Right cardiac atrium (tissue), 5 donors: ENCODE data around the gene PRRX1. TPM values are rescaled to one million over a fixed set of nuclear protein-coding genes. Genes with fewer than 3 reads are reported as not detected.

Experiments
- ATAC-seq, 2 donors: fragments of 200-7000 bp; cut with Tn5 transposase; one replicate each; pipeline versions ENCODE4 v1.8.0 to v1.9.1; 2020; ENCODE audit warnings: moderate library complexity in 2 of 2, mild to moderate bottlenecking in 1 of 2
- DNase-seq, 3 donors: peaks; one replicate each; pipeline ENCODE4 v3.0.0-alpha.2; 2020
- H3K27ac ChIP-seq: one replicate; pipeline ENCODE4 v1.5.1; 2013; ENCODE audit warnings: mild to moderate bottlenecking, low read length, control low read depth, moderate library complexity
- H3K27me3 ChIP-seq: one replicate; pipeline ENCODE4 v1.6.1; 2013; ENCODE audit not compliant: control insufficient read depth, insufficient read depth
- H3K4me1 ChIP-seq: one replicate; pipeline ENCODE4 v1.6.1; 2013; ENCODE audit warnings: low read length; ENCODE audit not compliant: control insufficient read depth, insufficient read depth
- H3K4me3 ChIP-seq: one replicate; pipeline ENCODE4 v1.5.1; 2013; ENCODE audit warnings: low read length, control low read depth
- H3K9me3 ChIP-seq: one replicate; pipeline ENCODE4 v1.6.1; 2013; ENCODE audit warnings: low read length; ENCODE audit not compliant: control insufficient read depth
- WGBS: extraction: QIAGEN DNeasy Blood & Tissue Kit; methylation state at CpG from one replicate; pipeline ENCODE4 v1.1.7; 2013; 5-methylcytosine and 5-hydroxymethylcytosine counted together
- intact Hi-C, 4 donors: fragments of 100-400 bp; cut with DNase I; formaldehyde crosslinking; loops; one replicate each; pipeline versions ENCODE4 v1.11.0 to v1.14.0; 2022 to 2023
- polyA plus RNA-seq: library from polyadenylated mRNA; stranded (reverse); fragments of 200-250 nt; gene quantifications from one replicate; pipeline ENCODE4 v1.2.3, GENCODE V29; 2013
- total RNA-seq, 4 donors: library from RNA; stranded (reverse); fragmentation: NEBNext Ultra II Directional; extraction: Animal tissue kit (Norgen Biotek cat#: 25700); gene quantifications; one replicate each; pipeline ENCODE4 v1.2.1, GENCODE V29; 2021
- donor health status: healthy with polysubstance abuse.
- donor health status: DM: no; HTN: yes; CAD: no.
- donor health status: DM: no; HTN: no; CAD: no.
- donor health status: DM: no; HTN: yes; CAD: no; lungs with severe emphysema.
- donor health status: DM: yes; HTN: yes; CAD: no.

Gene PRRX1
- total and polyA plus RNA-seq, 5 donors, result 39.9 to 72.8 (median 60.8) TPM

DNA sequence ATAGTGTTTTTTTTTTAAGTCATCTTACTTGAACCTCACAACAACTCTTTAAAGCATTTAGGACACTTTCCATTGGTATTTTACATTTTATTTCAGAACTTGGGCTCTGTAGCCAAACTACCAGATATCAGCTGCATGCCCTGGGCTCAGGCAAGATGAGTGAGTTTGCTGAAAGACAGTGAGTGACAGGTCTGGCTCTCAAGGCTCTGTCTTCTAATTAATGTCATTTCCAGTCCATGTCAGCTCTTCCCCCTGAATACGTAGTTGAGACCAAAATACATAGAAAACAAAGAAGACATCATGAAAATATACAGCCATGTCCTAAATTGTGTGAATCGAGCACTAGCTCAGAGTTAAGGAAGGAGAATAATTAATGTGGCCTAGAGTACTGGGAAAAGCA lies 39.7 kb downstream of the PRRX1 start:
- intact Hi-C loops, result no loop called here
- H3K27ac ChIP-seq, result no peak overlapping the region
- no peaks in the 10 kb centered on the region for H3K9me3 ChIP-seq
- ATAC-seq (no peak), DNase-seq (no peak)
- H3K4me1 ChIP-seq, result peaks cover 2% of the 10 kb centered on the region
- H3K4me3 ChIP-seq, result no peak overlapping the region
- WGBS, result 80% methylated on average over 2 of the region's 2 CpGs
- no peaks in the 10 kb centered on the region for H3K27me3 ChIP-seq

DNA sequence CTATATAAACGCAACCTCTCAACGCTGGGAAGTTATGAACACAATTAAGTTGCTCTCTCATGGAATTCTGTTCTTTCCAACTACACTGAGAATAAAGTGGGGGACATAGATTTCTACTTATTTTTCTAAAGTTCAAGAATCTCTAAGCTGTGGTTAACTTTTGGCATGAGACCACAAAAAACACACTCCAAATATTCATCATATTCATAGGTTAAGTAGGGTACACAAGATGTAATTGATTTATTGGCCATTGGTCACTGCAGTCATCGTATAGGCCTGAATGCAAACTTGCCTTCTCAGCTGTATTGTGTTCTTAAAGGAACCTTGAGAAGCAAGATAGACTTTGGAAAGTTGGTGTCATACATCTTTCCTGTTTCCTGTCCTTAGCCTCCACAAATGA lies 40.3 kb downstream of the PRRX1 start:
- 90% methylated on average over 3 of the region's 3 CpGs for WGBS
- DNase-seq (no peak), ATAC-seq (no peak)
- Histone ChIP-seq H3K27ac (no peak overlapping the region), H3K27me3 (no peaks in the 10 kb centered on the region), H3K9me3 (no peaks in the 10 kb centered on the region), H3K4me3 (no peak overlapping the region), H3K4me1 (peaks cover 2% of the 10 kb centered on the region)
- intact Hi-C loops, result no loop called here

DNA sequence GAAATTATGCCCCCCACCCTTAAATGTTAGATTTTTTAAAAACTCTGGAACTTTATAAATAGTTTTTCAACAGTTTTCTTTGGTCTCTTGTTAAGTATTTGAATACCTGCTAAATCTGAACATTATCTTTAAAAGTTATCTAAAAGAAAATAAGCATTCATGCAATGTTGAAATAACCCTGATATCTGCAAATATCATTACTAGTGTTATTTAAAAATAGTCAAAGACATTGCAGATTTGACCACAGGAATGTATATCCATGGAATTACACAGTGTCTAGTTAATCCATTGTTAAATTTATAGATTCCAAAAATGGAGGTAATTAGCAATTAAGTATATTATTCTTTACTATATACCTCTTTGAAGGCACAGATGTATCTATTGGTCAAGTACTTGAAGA lies 42.0 kb downstream of the PRRX1 start:
- Histone ChIP-seq H3K9me3 (no peaks in the 10 kb centered on the region), H3K27ac (no peak overlapping the region), H3K4me1 (no peaks in the 10 kb centered on the region), H3K4me3 (no peak overlapping the region), H3K27me3 (no peaks in the 10 kb centered on the region)
- intact Hi-C loops, result no loop called here
- ATAC-seq (no peak), DNase-seq (no peak)

DNA sequence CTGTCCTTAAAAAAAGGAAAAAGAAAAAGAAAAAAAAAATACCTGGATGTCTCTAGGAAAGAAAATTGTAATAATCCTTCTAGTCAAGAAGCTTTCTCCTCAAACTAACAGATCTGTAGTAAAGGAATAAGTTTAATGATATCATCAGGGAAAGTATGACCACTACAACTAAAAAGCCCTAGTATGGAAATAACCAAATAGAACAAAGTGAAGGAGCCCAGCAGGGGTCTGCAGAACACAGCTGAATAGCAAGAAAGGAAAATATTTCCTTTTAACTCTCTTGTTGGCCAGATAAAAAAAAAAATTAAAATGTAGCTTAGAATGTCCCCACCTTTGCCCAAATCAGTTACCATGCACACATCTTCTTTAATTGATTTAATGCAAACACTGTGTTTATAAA lies 43.2 kb downstream of the PRRX1 start:
- intact Hi-C loops, result no loop called here
- Histone ChIP-seq H3K9me3 (no peaks in the 10 kb centered on the region), H3K4me1 (no peaks in the 10 kb centered on the region), H3K4me3 (no peak overlapping the region), H3K27ac (no peak overlapping the region), H3K27me3 (no peaks in the 10 kb centered on the region)
- no peak for ATAC-seq
- DNase-seq, result no peak

DNA sequence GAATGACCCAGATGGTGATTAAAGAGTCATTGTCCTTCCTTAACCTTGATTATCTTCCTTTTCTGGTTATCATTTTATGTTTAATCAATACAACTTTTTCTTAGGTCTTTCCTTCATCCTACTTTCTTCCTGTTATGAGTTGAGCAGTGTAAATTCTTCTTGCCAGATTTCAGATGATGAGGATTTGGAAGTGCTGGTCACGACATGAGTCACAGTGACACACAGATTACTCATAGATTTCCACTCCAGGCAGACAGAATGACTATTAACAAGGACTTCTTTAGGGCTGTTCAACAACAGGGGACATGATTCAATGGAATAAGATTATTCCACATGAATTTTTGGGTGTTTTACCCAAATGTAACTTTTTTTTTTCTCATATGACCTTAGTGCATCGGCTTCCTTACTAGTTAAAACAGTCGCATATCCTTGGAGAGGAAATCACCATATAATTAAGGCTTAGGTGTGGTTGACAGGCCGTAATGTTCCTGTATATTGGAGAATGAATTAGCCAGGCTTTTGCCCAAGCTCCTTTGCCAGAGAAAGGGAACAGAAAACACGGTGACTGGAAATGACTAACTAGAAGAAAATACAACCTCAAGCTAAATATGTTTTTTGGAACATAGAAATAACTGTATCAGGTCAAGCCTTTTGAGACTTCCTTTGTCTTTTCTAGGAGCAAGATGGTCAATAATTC lies 44.2 kb downstream of the PRRX1 start:
- 56% methylated on average over 5 of the region's 5 CpGs for WGBS
- Histone ChIP-seq H3K27me3 (no peaks in the 10 kb centered on the region), H3K9me3 (no peaks in the 10 kb centered on the region), H3K4me1 (no peaks in the 10 kb centered on the region), H3K27ac (no peak overlapping the region), H3K4me3 (no peak overlapping the region)
- ATAC-seq (peak; percentile 79 to 95), DNase-seq (no peak)
- intact Hi-C loops, result no loop called here

DNA sequence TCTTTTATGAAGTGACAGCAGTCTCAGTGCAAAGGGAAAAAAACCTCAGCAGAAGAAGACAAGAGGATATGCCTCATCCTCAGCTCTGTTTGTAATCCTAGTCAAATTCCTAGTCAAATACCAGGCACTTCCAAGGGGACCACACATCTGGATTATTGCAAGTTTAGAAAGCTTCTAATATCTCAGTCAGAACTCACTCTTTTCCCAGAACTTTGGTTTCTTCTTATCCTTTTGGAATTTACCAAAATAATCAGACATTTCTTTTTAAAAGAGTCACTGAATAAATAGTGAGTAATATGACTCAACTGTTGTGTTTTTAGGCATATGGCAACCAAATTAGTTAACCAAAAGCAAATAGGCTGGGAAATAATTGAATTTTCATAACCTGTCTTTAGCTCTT lies 47.8 kb downstream of the PRRX1 start:
- H3K4me3 ChIP-seq, result no peak overlapping the region
- DNase-seq, result no peak
- no peaks in the 10 kb centered on the region for H3K9me3 ChIP-seq
- H3K27me3 ChIP-seq, result no peaks in the 10 kb centered on the region
- H3K4me1 ChIP-seq, result no peaks in the 10 kb centered on the region
- H3K27ac ChIP-seq, result no peak overlapping the region
- intact Hi-C loops, result no loop called here
- ATAC-seq, result no peak

DNA sequence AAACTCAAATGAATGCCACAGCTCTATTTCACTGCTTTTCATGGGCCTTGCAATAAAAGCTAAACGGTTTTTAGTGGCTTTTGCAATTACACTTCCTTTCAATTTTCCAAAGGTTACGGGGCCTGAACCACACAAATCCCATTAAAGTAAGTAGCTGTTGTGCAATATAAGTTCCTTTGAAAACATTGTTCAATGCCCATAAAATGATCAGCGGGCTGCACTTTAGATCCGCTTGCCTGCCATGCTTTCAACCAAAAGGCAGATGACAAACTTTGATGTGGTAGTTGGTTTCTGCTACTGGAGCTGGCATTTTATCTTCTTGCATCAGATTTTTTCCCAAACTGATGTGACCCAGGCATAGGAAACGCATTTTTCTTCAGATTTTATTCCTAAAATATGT lies 50.2 kb downstream of the PRRX1 start:
- WGBS, result 90% methylated on average over 5 of the region's 5 CpGs
- Histone ChIP-seq H3K4me3 (no peak overlapping the region), H3K4me1 (peaks cover 2% of the 10 kb centered on the region), H3K27ac (no peak overlapping the region), H3K9me3 (no peaks in the 10 kb centered on the region), H3K27me3 (no peaks in the 10 kb centered on the region)
- intact Hi-C loops, result no loop called here
- ATAC-seq, result no peak
- DNase-seq, result no peak

DNA sequence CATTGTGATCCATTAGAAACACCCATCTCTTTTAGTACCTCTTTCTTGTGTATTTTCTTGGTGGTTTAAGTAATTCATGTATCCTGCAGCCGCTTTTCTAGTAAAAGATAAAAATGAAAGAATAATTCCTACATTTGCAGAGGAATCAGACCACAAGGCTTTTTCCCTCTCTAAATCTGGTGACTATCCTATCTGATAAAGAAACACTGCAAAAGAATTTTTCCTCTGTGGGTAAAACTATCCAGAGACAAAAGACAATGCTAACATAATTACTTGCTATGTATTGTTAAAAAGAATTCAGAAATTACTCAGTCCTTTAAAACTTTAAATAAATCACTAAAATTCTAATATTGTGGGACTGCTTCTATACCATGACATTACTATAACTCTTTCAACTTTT lies 51.0 kb downstream of the PRRX1 start:
- peaks cover 2% of the 10 kb centered on the region for H3K4me1 ChIP-seq
- no peaks in the 10 kb centered on the region for H3K27me3 ChIP-seq
- DNase-seq, result no peak
- H3K27ac ChIP-seq, result no peak overlapping the region
- WGBS, result 76% methylated on average over 1 of the region's 1 CpG
- intact Hi-C loops, result no loop called here
- H3K4me3 ChIP-seq, result no peak overlapping the region
- no peak for ATAC-seq
- no peaks in the 10 kb centered on the region for H3K9me3 ChIP-seq

DNA sequence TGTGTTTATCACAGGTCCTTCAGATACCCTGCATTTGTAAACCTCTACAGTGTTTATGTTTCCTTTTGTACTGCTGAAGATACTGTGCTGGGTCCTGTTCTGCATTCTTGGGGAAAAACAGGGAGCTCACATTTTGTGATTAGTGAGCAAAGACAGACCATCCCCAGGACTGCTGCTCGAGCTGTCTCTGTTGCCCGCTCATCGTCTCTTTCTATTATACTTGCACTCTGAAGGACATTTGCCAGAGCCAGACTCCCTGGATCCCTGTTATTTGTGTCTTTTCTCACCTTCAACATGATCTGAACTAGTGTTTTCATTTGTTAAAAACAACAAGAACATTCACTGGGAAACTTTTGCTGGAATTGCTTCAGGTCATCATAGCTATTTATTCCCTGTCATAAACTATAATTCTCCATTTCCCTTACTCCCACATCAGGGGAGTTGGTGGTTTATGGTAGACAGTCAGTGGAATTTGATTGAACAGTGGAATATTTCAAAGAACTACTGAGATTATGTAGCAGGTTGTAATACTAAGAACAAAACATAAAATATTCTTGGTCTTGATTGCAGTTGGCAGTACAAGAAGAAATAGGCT lies 53.0 kb downstream of the PRRX1 start:
- ATAC-seq (no peak), DNase-seq (no peak)
- H3K9me3 ChIP-seq, result no peaks in the 10 kb centered on the region
- WGBS, result 62% methylated on average over 3 of the region's 3 CpGs
- intact Hi-C loops, result no loop called here
- H3K27ac ChIP-seq, result no peak overlapping the region
- H3K4me3 ChIP-seq, result no peak overlapping the region
- no peaks in the 10 kb centered on the region for H3K27me3 ChIP-seq
- peaks cover 2% of the 10 kb centered on the region for H3K4me1 ChIP-seq

DNA sequence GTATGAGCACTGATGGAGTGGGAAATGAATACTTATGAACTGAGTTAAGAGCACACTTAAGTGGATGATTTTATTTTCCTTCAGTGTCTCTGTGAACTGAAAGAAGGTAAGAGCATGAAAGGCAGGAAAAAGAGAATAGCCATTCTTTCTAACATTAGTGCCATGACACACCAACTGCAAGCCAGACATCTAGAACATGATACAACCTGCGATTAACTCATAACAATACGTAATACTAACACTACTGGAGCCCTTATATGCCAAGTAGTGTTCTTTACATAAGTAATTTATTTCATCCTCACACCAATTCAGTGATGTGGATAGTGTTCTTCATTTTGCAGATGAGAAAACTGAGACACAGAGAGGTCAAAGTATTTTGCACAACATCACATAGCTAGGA lies 56.7 kb downstream of the PRRX1 start:
- Histone ChIP-seq H3K27ac (no peak overlapping the region), H3K4me1 (peaks cover 2% of the 10 kb centered on the region), H3K9me3 (no peaks in the 10 kb centered on the region), H3K4me3 (no peak overlapping the region), H3K27me3 (no peaks in the 10 kb centered on the region)
- WGBS, result 94% methylated on average over 2 of the region's 2 CpGs
- DNase-seq (no peak), ATAC-seq (no peak)
- intact Hi-C loops, result no loop called here

DNA sequence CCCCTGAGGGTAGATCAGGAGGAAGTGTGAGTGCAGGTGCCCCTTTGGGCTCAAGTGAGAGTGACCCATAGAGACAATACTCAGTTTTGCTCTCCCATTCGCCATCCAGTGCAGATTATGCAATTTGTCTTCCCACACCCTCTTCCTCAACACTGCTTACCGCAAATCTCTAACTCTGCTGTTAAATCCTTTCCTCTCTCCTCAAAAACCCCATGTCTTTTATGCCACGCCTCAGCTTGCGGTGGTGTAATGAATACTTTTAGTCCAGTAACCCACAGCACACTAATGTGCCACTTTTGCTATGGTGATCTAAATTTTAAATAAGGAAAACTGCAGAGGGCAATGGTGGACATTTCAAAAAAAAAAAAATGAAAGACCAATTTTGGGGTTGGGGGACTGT lies 57.7 kb downstream of the PRRX1 start:
- peaks cover 2% of the 10 kb centered on the region for H3K4me1 ChIP-seq
- H3K4me3 ChIP-seq, result no peak overlapping the region
- 93% methylated on average over 4 of the region's 4 CpGs for WGBS
- intact Hi-C loops, result no loop called here
- no peaks in the 10 kb centered on the region for H3K27me3 ChIP-seq
- DNase-seq, result no peak
- no peaks in the 10 kb centered on the region for H3K9me3 ChIP-seq
- no peak overlapping the region for H3K27ac ChIP-seq
- ATAC-seq, result no peak

DNA sequence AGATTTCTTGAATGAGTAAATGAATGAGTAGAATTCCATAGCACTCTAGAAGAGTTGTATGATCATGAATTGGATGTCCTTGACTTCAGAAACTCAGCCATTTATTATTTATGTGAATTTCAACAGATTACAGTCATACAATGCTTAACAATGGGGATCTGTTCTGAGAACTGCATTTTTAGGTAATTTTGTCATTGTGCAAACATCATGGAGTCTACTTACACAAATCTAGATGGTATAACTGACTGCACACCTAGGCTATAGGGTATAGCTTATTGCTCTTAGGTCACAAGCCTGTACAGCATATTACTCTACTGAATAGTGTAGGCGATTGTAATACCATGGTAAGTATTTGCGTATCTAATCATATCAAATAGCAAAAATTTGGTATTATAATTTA lies 59.6 kb downstream of the PRRX1 start:
- Histone ChIP-seq H3K4me1 (peaks cover 2% of the 10 kb centered on the region), H3K27ac (no peak overlapping the region), H3K27me3 (no peaks in the 10 kb centered on the region), H3K4me3 (no peak overlapping the region), H3K9me3 (no peaks in the 10 kb centered on the region)
- intact Hi-C loops, result no loop called here
- WGBS, result 96% methylated on average over 2 of the region's 2 CpGs
- ATAC-seq (no peak), DNase-seq (no peak)
